HL-60 (cell line): ENCODE data around the gene ZFP62.

ENCODE experiments used
- DNase-seq, 2 experiments: peaks; one replicate each; pipeline ENCODE4 v3.0.0-alpha.2; 2010 to 2020; ENCODE audit warnings: low read depth in 1 of 2, low spot score in 1 of 2
- H3K27ac ChIP-seq: fragments of 250-450 bp; sonication (Bioruptor Pico); replicated peaks from 2 replicates; pipeline ENCODE4 v1.5.1; 2020; ENCODE audit warnings: mild to moderate bottlenecking, moderate library complexity
- H3K27me3 ChIP-seq: fragments of 250-450 bp; sonication (Bioruptor Pico); 2 replicates; pipeline ENCODE4 v1.5.1; 2021; ENCODE audit warnings: mild to moderate bottlenecking, moderate library complexity; ENCODE audit not compliant: insufficient read depth, poor library complexity, severe bottlenecking
- H3K4me3 ChIP-seq: replicated peaks from 2 replicates; pipeline ENCODE4 v1.5.1; 2011; ENCODE audit warnings: mild to moderate bottlenecking, control low read depth, low read length; ENCODE audit not compliant: insufficient read depth
- GABPA ChIP-seq: IDR thresholded peaks from 2 replicates; pipeline ENCODE4 v1.6.1; 2012; ENCODE audit warnings: low read depth
- POLR2AphosphoS5 ChIP-seq: IDR thresholded peaks from 2 replicates; pipeline ENCODE4 v1.6.1; 2012; ENCODE audit warnings: low read depth
- SPI1 ChIP-seq: IDR thresholded peaks from 2 replicates; pipeline ENCODE4 v1.6.1; 2012; ENCODE audit warnings: low read depth, mild to moderate bottlenecking, borderline replicate concordance
- TF ChIP-seq, protein P1 (sequence below): IDR thresholded peaks from one replicate; pipeline ENCODE4 v1.5.1; 2011; ENCODE audit warnings: low read length, control low read depth, inconsistent platforms; ENCODE audit not compliant: insufficient read depth
- TF ChIP-seq, protein P2 (sequence below): IDR thresholded peaks from 2 replicates; pipeline ENCODE4 v1.6.1; 2012; ENCODE audit warnings: low read depth; ENCODE audit not compliant: insufficient replicate concordance

Gene ZFP62

DNA sequence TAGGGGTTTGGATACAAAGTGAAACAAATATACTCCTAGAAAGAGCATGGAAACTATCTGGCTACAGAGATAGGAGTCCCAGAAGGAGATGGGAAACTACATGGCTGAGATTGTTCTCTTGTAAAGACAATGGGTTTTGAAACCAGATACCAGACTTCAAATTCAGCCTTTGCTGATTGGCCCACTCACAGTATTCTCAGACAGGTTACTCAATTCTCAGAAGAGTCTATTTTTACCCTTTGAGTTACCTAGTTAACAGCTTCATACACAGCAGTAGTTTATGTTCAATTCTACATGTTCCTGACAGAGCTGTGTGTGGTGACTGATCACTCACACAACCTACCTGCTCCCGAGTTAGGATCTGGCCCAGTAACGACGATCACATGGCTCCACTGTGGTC is 14.1 kb downstream of the ZFP62 start:
- Histone ChIP-seq H3K27ac (no peak overlapping the region), H3K4me3 (no peak overlapping the region), H3K27me3 (no peaks in the 10 kb centered on the region)
- TF ChIP-seq POLR2AphosphoS5 (no peak), SPI1 (no peak), GABPA (no peak)
- TF ChIP-seq, protein P1, sequence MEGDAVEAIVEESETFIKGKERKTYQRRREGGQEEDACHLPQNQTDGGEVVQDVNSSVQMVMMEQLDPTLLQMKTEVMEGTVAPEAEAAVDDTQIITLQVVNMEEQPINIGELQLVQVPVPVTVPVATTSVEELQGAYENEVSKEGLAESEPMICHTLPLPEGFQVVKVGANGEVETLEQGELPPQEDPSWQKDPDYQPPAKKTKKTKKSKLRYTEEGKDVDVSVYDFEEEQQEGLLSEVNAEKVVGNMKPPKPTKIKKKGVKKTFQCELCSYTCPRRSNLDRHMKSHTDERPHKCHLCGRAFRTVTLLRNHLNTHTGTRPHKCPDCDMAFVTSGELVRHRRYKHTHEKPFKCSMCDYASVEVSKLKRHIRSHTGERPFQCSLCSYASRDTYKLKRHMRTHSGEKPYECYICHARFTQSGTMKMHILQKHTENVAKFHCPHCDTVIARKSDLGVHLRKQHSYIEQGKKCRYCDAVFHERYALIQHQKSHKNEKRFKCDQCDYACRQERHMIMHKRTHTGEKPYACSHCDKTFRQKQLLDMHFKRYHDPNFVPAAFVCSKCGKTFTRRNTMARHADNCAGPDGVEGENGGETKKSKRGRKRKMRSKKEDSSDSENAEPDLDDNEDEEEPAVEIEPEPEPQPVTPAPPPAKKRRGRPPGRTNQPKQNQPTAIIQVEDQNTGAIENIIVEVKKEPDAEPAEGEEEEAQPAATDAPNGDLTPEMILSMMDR, result no peak
- TF ChIP-seq, protein P2, sequence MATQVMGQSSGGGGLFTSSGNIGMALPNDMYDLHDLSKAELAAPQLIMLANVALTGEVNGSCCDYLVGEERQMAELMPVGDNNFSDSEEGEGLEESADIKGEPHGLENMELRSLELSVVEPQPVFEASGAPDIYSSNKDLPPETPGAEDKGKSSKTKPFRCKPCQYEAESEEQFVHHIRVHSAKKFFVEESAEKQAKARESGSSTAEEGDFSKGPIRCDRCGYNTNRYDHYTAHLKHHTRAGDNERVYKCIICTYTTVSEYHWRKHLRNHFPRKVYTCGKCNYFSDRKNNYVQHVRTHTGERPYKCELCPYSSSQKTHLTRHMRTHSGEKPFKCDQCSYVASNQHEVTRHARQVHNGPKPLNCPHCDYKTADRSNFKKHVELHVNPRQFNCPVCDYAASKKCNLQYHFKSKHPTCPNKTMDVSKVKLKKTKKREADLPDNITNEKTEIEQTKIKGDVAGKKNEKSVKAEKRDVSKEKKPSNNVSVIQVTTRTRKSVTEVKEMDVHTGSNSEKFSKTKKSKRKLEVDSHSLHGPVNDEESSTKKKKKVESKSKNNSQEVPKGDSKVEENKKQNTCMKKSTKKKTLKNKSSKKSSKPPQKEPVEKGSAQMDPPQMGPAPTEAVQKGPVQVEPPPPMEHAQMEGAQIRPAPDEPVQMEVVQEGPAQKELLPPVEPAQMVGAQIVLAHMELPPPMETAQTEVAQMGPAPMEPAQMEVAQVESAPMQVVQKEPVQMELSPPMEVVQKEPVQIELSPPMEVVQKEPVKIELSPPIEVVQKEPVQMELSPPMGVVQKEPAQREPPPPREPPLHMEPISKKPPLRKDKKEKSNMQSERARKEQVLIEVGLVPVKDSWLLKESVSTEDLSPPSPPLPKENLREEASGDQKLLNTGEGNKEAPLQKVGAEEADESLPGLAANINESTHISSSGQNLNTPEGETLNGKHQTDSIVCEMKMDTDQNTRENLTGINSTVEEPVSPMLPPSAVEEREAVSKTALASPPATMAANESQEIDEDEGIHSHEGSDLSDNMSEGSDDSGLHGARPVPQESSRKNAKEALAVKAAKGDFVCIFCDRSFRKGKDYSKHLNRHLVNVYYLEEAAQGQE, result no peak
- DNase-seq, result no peak

DNA sequence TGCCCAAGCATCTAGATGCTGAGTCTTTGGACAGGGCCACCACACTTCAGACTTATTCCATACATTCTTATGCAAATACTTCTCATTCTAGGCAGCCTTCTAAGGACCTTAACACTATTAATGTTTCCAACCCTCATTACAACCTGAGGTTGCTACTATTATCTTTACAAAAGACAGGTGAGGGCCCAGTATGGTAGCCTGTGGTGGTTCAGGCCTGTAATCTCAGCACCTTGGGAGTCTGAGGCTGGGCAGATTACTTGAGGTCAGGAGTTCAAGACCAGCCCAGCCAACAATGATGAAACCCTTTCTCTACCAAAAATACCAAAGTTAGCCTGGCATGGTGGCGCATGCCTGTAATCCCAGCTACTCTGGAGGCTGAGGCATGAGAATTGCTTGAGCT is 16.2 kb downstream of the ZFP62 start:
- Histone ChIP-seq H3K27me3 (no peaks in the 10 kb centered on the region), H3K27ac (no peak overlapping the region), H3K4me3 (no peak overlapping the region)
- TF ChIP-seq, protein P1, result no peak
- no peak for TF ChIP-seq GABPA
- TF ChIP-seq SPI1, result no peak
- no peak for TF ChIP-seq POLR2AphosphoS5
- TF ChIP-seq, protein P2, result no peak
- no peak for DNase-seq

DNA sequence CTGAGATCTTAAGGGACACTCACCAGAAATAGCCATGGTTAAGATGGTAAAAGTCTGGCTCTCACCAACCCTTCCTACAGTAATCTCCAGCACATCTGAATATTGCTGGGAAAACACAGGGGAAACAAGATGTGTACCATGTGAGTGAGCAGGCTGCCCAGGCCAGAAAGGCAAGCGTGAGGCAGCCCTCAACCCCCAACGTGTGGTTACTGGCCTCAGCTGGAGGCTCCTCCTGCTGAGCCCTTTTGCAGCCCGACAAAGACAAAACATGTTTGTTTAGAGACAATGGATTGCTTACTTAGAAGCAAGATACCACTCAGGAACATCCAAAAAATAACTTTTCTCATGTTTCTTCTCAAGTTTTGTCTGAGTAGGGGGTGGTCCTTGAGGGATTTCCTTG is 16.6 kb downstream of the ZFP62 start:
- TF ChIP-seq GABPA (no peak), SPI1 (no peak), POLR2AphosphoS5 (no peak)
- TF ChIP-seq, protein P1, result no peak
- TF ChIP-seq, protein P2, result no peak
- DNase-seq, result no peak

More for the DNA sequence above, 16.6 kb downstream of the ZFP62 start:
- Histone ChIP-seq H3K27ac (no peak overlapping the region), H3K27me3 (no peaks in the 10 kb centered on the region), H3K4me3 (no peak overlapping the region)
